HG02610 (cell line): Measurements from ENCODE around the gene CHURC1.
"Not testable (repeated sequence)": the region's sequence is repeated elsewhere in the genome, so short reads cannot be mapped to it uniquely, and the experiment has no call there.

Experiments
- ATAC-seq: cut with Tn5 transposase; IDR thresholded peaks from one replicate; pipeline ENCODE4 v1.9.1; 2021; ENCODE audit warnings: mild to moderate bottlenecking, moderate library complexity; ENCODE audit not compliant: unreplicated experiment

Gene CHURC1

GRCh38 chr14:64906022-64906421, 8.2 kb upstream of the CHURC1 start:
- ATAC-seq = no peak

- no peak for ATAC-seq
These were observed 3.3 kb upstream of the CHURC1 start for GRCh38 chr14:64910847-64911495.

- ATAC-seq = no peak
These were observed 2.0 kb upstream of the CHURC1 start for GRCh38 chr14:64912261-64912660.

- not testable (repeated sequence) for ATAC-seq
These were observed 778 bp upstream of the CHURC1 start for GRCh38 chr14:64913477-64913876.

- no peak for ATAC-seq
These were observed 772 bp downstream of the CHURC1 start for GRCh38 chr14:64915029-64915424.

- no peak for ATAC-seq
These were observed 1.5 kb downstream of the CHURC1 start for GRCh38 chr14:64915797-64916196.

GRCh38 chr14:64918216-64918615, 4.0 kb downstream of the CHURC1 start:
- no peak for ATAC-seq

- ATAC-seq = no peak
These were observed 5.0 kb downstream of the CHURC1 start for GRCh38 chr14:64919215-64919614.

- no peak for ATAC-seq
These were observed 5.4 kb downstream of the CHURC1 start for GRCh38 chr14:64919618-64920017.

- no peak for ATAC-seq
These were observed 6.2 kb downstream of the CHURC1 start for GRCh38 chr14:64920465-64920864.

- ATAC-seq = no peak
These were observed 8.8 kb downstream of the CHURC1 start for GRCh38 chr14:64923015-64923414.

GRCh38 chr14:64926398-64926995, 12.2 kb downstream of the CHURC1 start:
- no peak for ATAC-seq

- no peak for ATAC-seq
These were observed 12.8 kb downstream of the CHURC1 start for GRCh38 chr14:64927031-64927430.

- peak; percentile 76 for ATAC-seq
These were observed 14.2 kb downstream of the CHURC1 start for GRCh38 chr14:64928239-64929013.

GRCh38 chr14:64929014-64929359, 14.7 kb downstream of the CHURC1 start:
- no peak for ATAC-seq

GRCh38 chr14:64930085-64930843, 16.0 kb downstream of the CHURC1 start:
- no peak for ATAC-seq

GRCh38 chr14:64931123-64931522, 16.9 kb downstream of the CHURC1 start:
- ATAC-seq = no peak

- no peak for ATAC-seq
These were observed 18.0 kb downstream of the CHURC1 start for GRCh38 chr14:64932231-64932630.

GRCh38 chr14:64934338-64934929, 20.2 kb downstream of the CHURC1 start:
- no peak for ATAC-seq

- no peak for ATAC-seq
These were observed 21.3 kb downstream of the CHURC1 start for GRCh38 chr14:64935508-64935907.

GRCh38 chr14:64937171-64937820, 23.0 kb downstream of the CHURC1 start:
- ATAC-seq = no peak
